Measurements from ENCODE around the gene TULP1. TPM values are rescaled to one million over a fixed set of nuclear protein-coding genes. Genes with fewer than 3 reads are reported as not detected.

TULP1 gene
- total RNA-seq (not detected), polyA plus RNA-seq (under 1 TPM in 1 of 2 donors, not detected in 1; 0.28 TPM)

- no peak for TF ChIP-seq CTCF (IDR thresholded peaks at IDR 0.05)
- intact Hi-C loops (cut with DNase I) = no loop called here
- H3K27ac ChIP-seq = no peak within 1 kb of the TSS
- no peaks in the 10 kb centered on the region for H3K4me1 ChIP-seq
- H3K36me3 ChIP-seq = no peaks in the 10 kb centered on the region
- WGBS, 2 donors = 83 to 85% methylated on average over 10 of the region's 10 CpGs
- H3K4me3 ChIP-seq = no peak within 1 kb of the TSS
- no peaks in the 10 kb centered on the region for H3K27me3 ChIP-seq
- DNase-seq (no peak), ATAC-seq (no peak), FAIRE-seq (no peak)
- H3K9me3 ChIP-seq = no peaks in the 10 kb centered on the region
Observed at GRCh38 chr6:35512740-35513139, at the start of gene TULP1. Gene TULP1 (minus strand): TSS chr6:35512896. CDS start chr6:35512858, 38 bp downstream.

- FAIRE-seq (no peak), ATAC-seq (no peak), DNase-seq (no peak)
- Histone ChIP-seq H3K4me3 (no peak overlapping the region), H3K27me3 (no peaks in the 10 kb centered on the region), H3K4me1 (no peaks in the 10 kb centered on the region), H3K9me3 (no peaks in the 10 kb centered on the region), H3K27ac (no peak overlapping the region), H3K36me3 (no peaks in the 10 kb centered on the region)
- no peak for TF ChIP-seq CTCF (IDR thresholded peaks at IDR 0.05)
- intact Hi-C loops (cut with DNase I) = no loop called here
- WGBS, 2 donors = 54 to 59% methylated on average over 11 of the region's 11 CpGs
Observed at GRCh38 chr6:35562060-35562459, 49.4 kb upstream of the TULP1 start.

- DNase-seq (no peak), ATAC-seq (no peak), FAIRE-seq (no peak)
- no peak overlapping the region for H3K4me3 ChIP-seq
- H3K4me1 ChIP-seq = no peaks in the 10 kb centered on the region
- H3K36me3 ChIP-seq = no peaks in the 10 kb centered on the region
- H3K9me3 ChIP-seq = no peaks in the 10 kb centered on the region
- no peaks in the 10 kb centered on the region for H3K27me3 ChIP-seq
- intact Hi-C loops (cut with DNase I) = no loop called here
- WGBS, 2 donors = 75 to 86% methylated on average over 5 of the region's 5 CpGs
- TF ChIP-seq CTCF (IDR thresholded peaks at IDR 0.05) = no peak
- H3K27ac ChIP-seq = no peak overlapping the region
Observed at GRCh38 chr6:35561113-35561512, 48.4 kb upstream of the TULP1 start.

GRCh38 chr6:35558571-35558970, 45.9 kb upstream of the TULP1 start:
- no peak for TF ChIP-seq CTCF (IDR thresholded peaks at IDR 0.05)
- 70 to 80% methylated on average over 12 of the region's 12 CpGs for WGBS, 2 donors
- DNase-seq = no peak
- intact Hi-C loops (cut with DNase I) = no loop called here
- no peak for FAIRE-seq
- H3K27me3 ChIP-seq = no peaks in the 10 kb centered on the region
- no peak for ATAC-seq
- H3K4me3 ChIP-seq = no peak overlapping the region
- H3K27ac ChIP-seq = no peak overlapping the region
- no peaks in the 10 kb centered on the region for H3K9me3 ChIP-seq
- H3K36me3 ChIP-seq = no peaks in the 10 kb centered on the region
- H3K4me1 ChIP-seq = no peaks in the 10 kb centered on the region

GRCh38 chr6:35557239-35557638, 44.5 kb upstream of the TULP1 start:
- intact Hi-C loops (cut with DNase I) = no loop called here
- ATAC-seq (peak in 2 of 4 donors; percentile 32 to 53), FAIRE-seq (no peak), DNase-seq (no peak)
- H3K9me3 ChIP-seq = no peaks in the 10 kb centered on the region
- H3K4me3 ChIP-seq = no peak overlapping the region
- peaks cover 0 to 4% (median 0%) of the 10 kb centered on the region in 4 donors for H3K27me3 ChIP-seq
- WGBS, 2 donors = 71 to 76% methylated on average over 6 of the region's 6 CpGs
- TF ChIP-seq CTCF (IDR thresholded peaks at IDR 0.05) = no peak
- no peak overlapping the region for H3K27ac ChIP-seq
- H3K36me3 ChIP-seq = no peaks in the 10 kb centered on the region
- H3K4me1 ChIP-seq = no peaks in the 10 kb centered on the region
